H1 (cell line): Measurements from ENCODE around the gene ZMYM3. TPM values are rescaled to one million over a fixed set of nuclear protein-coding genes. Genes with fewer than 3 reads are reported as not detected.

ENCODE experiments used
- RFX5 ChIP-seq: IDR thresholded peaks from 2 replicates; pipeline ENCODE4 v1.6.1; 2011; ENCODE audit warnings: low read depth, low read length, improper control_type of control experiment, borderline replicate concordance
- SRF ChIP-seq: IDR thresholded peaks from 2 replicates; pipeline ENCODE4 v1.6.1; 2011; ENCODE audit warnings: mild to moderate bottlenecking, low read depth, low read length, moderate library complexity
- polyA plus RNA-seq, 7 experiments: library from polyadenylated mRNA; depleted of rRNA in 3 of 7; stranded (reverse) in 5 of 7; unstranded in 2 of 7; fragments of >200 nt in 5 of 7; fragments of 200-250 nt in 2 of 7; gene quantifications; 1 replicate in 5 of 7; 2 replicates in 1 of 7; 4 replicates in 1 of 7; pipeline versions ENCODE4 v1.2.1 to v1.2.3, GENCODE V29; 2011 to 2013; ENCODE audit warnings: missing spikeins in 2 of 7, mixed read lengths in 2 of 7
- total RNA-seq: library from RNA; stranded (reverse); fragmentation: NEBNext Ultra II Directional; extraction: Animal tissue kit (Norgen Biotek cat#: 25700); gene quantifications from 2 replicates; pipeline ENCODE4 v1.2.1, GENCODE V29; 2021

Gene ZMYM3
- total and polyA plus RNA-seq, 2 of the 8 experiments (the other 6 are each of a cell fraction or from before 2014, with no cell fraction given) = 56.7 to 82.0 TPM

- no peak for TF ChIP-seq SRF
- no peak for TF ChIP-seq RFX5
Measured at GRCh38 chrX:71215338-71215912, 38.5 kb downstream of the ZMYM3 start (continued).
